OCI-LY7 (cell line): Measurements from ENCODE around the gene FGFR4. TPM values are rescaled to one million over a fixed set of nuclear protein-coding genes. Genes with fewer than 3 reads are reported as not detected.

ENCODE experiments used
- BruUV-seq: library from RNA; stranded (reverse); fragments of 400-500 nt; replicated peaks from 2 replicates; lab custom pipeline; 2021; lab: Mats Ljungman, UMichigan
- CTCF ChIA-PET: fragments of 300-600 bp; sonication (Branson Sonifier 250); formaldehyde crosslinking; loops from one replicate; lab custom pipeline; 2022; ENCODE audit warnings: antibody characterized with exemption; ENCODE audit not compliant: unreplicated experiment; lab: Charles Lee
- POLR2A ChIA-PET: fragments of 300-600 bp; sonication (Branson Sonifier 250); formaldehyde crosslinking; loops from one replicate; lab custom pipeline; 2022; ENCODE audit warnings: antibody characterized with exemption; lab: Charles Lee
- DNase-seq: peaks from one replicate; pipeline ENCODE4 v3.0.0-alpha.2; 2015; ENCODE audit warnings: low spot score
- H2AFZ ChIP-seq: fragments of 200-600 bp; sonication (generic), shearing (Covaris generic); 2 replicates; pipeline ENCODE4 v1.6.1; 2014; ENCODE audit warnings: mild to moderate bottlenecking, antibody characterized with exemption, low read length, moderate library complexity
- H3K27ac ChIP-seq: fragments of 200-600 bp; sonication (generic); 2 replicates; pipeline ENCODE4 v1.5.1; 2014; ENCODE audit warnings: mixed run types, low read depth, mild to moderate bottlenecking, moderate library complexity, low read length, inconsistent platforms; ENCODE audit not compliant: poor library complexity, severe bottlenecking
- H3K36me3 ChIP-seq: fragments of 200-600 bp; sonication (generic); 2 replicates; pipeline ENCODE4 v1.6.1; 2014; ENCODE audit warnings: mild to moderate bottlenecking, antibody characterized with exemption, low read length, moderate library complexity, mixed read lengths; ENCODE audit not compliant: insufficient read depth
- H3K4me1 ChIP-seq: fragments of 200-600 bp; sonication (generic); 2 replicates; pipeline ENCODE4 v1.5.1; 2014; ENCODE audit warnings: mild to moderate bottlenecking, low read length; ENCODE audit not compliant: insufficient read depth, poor library complexity, severe bottlenecking
- H3K4me2 ChIP-seq: fragments of 200-600 bp; sonication (generic); 2 replicates; pipeline ENCODE4 v1.6.1; 2014; ENCODE audit warnings: mild to moderate bottlenecking, low read length
- H3K4me3 ChIP-seq: fragments of 200-600 bp; sonication (generic); 2 replicates; pipeline ENCODE4 v1.5.1; 2014; ENCODE audit warnings: mild to moderate bottlenecking, low read depth, low read length; ENCODE audit not compliant: poor library complexity, severe bottlenecking
- H3K79me2 ChIP-seq: fragments of 200-600 bp; sonication (generic); 2 replicates; pipeline ENCODE4 v1.6.1; 2016; ENCODE audit warnings: low read depth, mild to moderate bottlenecking, low read length, moderate library complexity, mixed read lengths; ENCODE audit not compliant: insufficient read depth
- H3K9me2 ChIP-seq: fragments of 200-600 bp; sonication (generic); 2 replicates; pipeline ENCODE4 v1.6.1; 2016; ENCODE audit warnings: mild to moderate bottlenecking, low read length, mixed read lengths; ENCODE audit not compliant: insufficient read depth
- H3K9me3 ChIP-seq: fragments of 200-600 bp; sonication (generic); 2 replicates; pipeline ENCODE4 v1.6.1; 2014; ENCODE audit warnings: mild to moderate bottlenecking, mixed run types, low read length, mixed read lengths
- H4K20me1 ChIP-seq: fragments of 200-600 bp; sonication (generic); 2 replicates; pipeline ENCODE4 v1.6.1; 2014; ENCODE audit warnings: mild to moderate bottlenecking, antibody characterized with exemption, low read length, moderate library complexity, mixed read lengths; ENCODE audit not compliant: insufficient read depth
- CTCF ChIP-seq: fragments of 200-600 bp; sonication (generic); conservative IDR thresholded peaks from 2 replicates; pipeline ENCODE4 v1.5.1; 2014; ENCODE audit warnings: mild to moderate bottlenecking, antibody characterized with exemption, low read length, moderate library complexity, mixed read lengths
- EZH2phosphoT487 ChIP-seq: fragments of 200-600 bp; sonication (generic); IDR thresholded peaks from 2 replicates; pipeline ENCODE4 v1.6.1; 2018; ENCODE audit warnings: low read depth, borderline replicate concordance, mild to moderate bottlenecking, mixed run types, antibody characterized with exemption, low read length, moderate library complexity, mixed read lengths
- intact Hi-C: fragments of 100-400 bp; cut with micrococcal nuclease; formaldehyde crosslinking; loops from one replicate; pipeline ENCODE4 v1.10.0; 2022; ENCODE audit not compliant: unreplicated experiment
- total RNA-seq, 2 experiments: library from RNA; depleted of rRNA in 1 of 2; stranded (reverse); fragments of >200 nt in 1 of 2; shearing (Covaris generic) in 1 of 2; gene quantifications; 2 replicates each; pipeline ENCODE4 v1.2.3, GENCODE V29; 2014 to 2022

FGFR4 gene
- total RNA-seq, 2 experiments from 2014 or later, result 1.2 to 4.5 TPM

GRCh38 chr5:177111720-177112394 is 25.1 kb downstream of the FGFR4 start:
- Histone ChIP-seq H2AFZ (peak overlapping the region; percentile 86), H3K4me3 (peak overlapping the region; percentile 30), H3K27ac (no peak overlapping the region), H4K20me1 (no peaks in the 10 kb centered on the region), H3K9me2 (no peaks in the 10 kb centered on the region), H3K9me3 (no peaks in the 10 kb centered on the region), H3K4me2 (peak overlapping the region; percentile 49), H3K4me1 (peaks cover 36% of the 10 kb centered on the region), H3K36me3 (no peaks in the 10 kb centered on the region), H3K79me2 (no peaks in the 10 kb centered on the region)
- DNase-seq, result peak; percentile 78
- no TSS peak for BruUV-seq
- ChIA-PET POLR2A (interaction anchor here (0.6 to 0.9 kb wide), 4 partner anchors 9 to 451 kb away, joined by 3 to 5 read pairs (median 4); no protein-coding TSS in a partner anchor), CTCF (interaction anchor here (0.6 to 2.3 kb wide), 8 partner anchors 17 to 451 kb away, joined by 3 to 13 read pairs (median 4); no protein-coding TSS in a partner anchor)
- TF ChIP-seq CTCF, result peak; percentile 99
- no peak for TF ChIP-seq EZH2phosphoT487
- intact Hi-C loops, result loop anchor here (1.0 to 5.0 kb wide), 6 partner anchors 41 to 452 kb away; no protein-coding TSS in a partner anchor

- H3K36me3 ChIP-seq, result no peaks in the 10 kb centered on the region
These were observed 26.0 kb downstream of the FGFR4 start for GRCh38 chr5:177112589-177113220.

More at GRCh38 chr5:177112589-177113220, 26.0 kb downstream of the FGFR4 start:
- Histone ChIP-seq H3K4me3 (no peak overlapping the region), H3K27ac (no peak overlapping the region), H2AFZ (no peak overlapping the region), H3K79me2 (no peaks in the 10 kb centered on the region), H4K20me1 (no peaks in the 10 kb centered on the region), H3K9me3 (no peaks in the 10 kb centered on the region), H3K4me1 (peaks cover 43% of the 10 kb centered on the region), H3K9me2 (no peaks in the 10 kb centered on the region), H3K4me2 (no peak overlapping the region)
- intact Hi-C loops, result loop anchor here (1.0 to 5.0 kb wide), 7 partner anchors 41 to 452 kb away; no protein-coding TSS in a partner anchor
- CTCF ChIA-PET, result interaction anchor here (0.6 to 2.3 kb wide), 11 partner anchors 16 to 452 kb away, joined by 3 to 13 read pairs (median 4); partner anchors contain the start of gene PDLIM7
- no peak for DNase-seq
- POLR2A ChIA-PET, result interaction anchor here (0.6 to 1.3 kb wide), 4 partner anchors 139 to 452 kb away, joined by 3 to 5 read pairs (median 4); no protein-coding TSS in a partner anchor
- TF ChIP-seq CTCF, result no peak
- no peak for TF ChIP-seq EZH2phosphoT487
- no TSS peak for BruUV-seq
